MM.1S (cell line): ENCODE data around the gene SLC66A3.

Experiments used
- DNase-seq: peaks from one replicate; pipeline ENCODE4 v3.0.0-alpha.2; 2015
- H2AFZ ChIP-seq: fragments of 300-600 bp; sonication (generic); 2 replicates; pipeline ENCODE4 v1.6.0; 2016; ENCODE audit warnings: antibody characterized with exemption, low read length
- H3F3A ChIP-seq: fragments of 300-600 bp; sonication (generic); 2 replicates; pipeline ENCODE4 v1.6.1; 2016; ENCODE audit warnings: mild to moderate bottlenecking, antibody characterized with exemption, low read length, moderate library complexity, mixed read lengths; ENCODE audit not compliant: insufficient read depth
- H3K27ac ChIP-seq: fragments of 300-600 bp; sonication (generic); 2 replicates; pipeline ENCODE4 v1.5.1; 2016; ENCODE audit warnings: mild to moderate bottlenecking, low read length
- H3K27me3 ChIP-seq: fragments of 300-600 bp; sonication (generic); replicated peaks from 2 replicates; pipeline ENCODE4 v1.6.0; 2016; ENCODE audit warnings: low read length; ENCODE audit not compliant: insufficient read depth
- H3K36me3 ChIP-seq: fragments of 300-600 bp; sonication (generic); replicated peaks from 2 replicates; pipeline ENCODE4 v1.6.1; 2016; ENCODE audit warnings: mild to moderate bottlenecking, low read length, mixed read lengths; ENCODE audit not compliant: insufficient read depth
- H3K4me1 ChIP-seq: fragments of 300-600 bp; sonication (generic); 2 replicates; pipeline ENCODE4 v1.6.1; 2016; ENCODE audit warnings: low read length, mixed read lengths
- H3K4me2 ChIP-seq: fragments of 300-600 bp; sonication (generic); 2 replicates; pipeline ENCODE4 v1.6.0; 2016; ENCODE audit warnings: low read depth, low read length
- H3K4me3 ChIP-seq: fragments of 300-600 bp; sonication (generic); 2 replicates; pipeline ENCODE4 v1.5.1; 2016; ENCODE audit warnings: low read length, mixed read lengths
- H3K79me2 ChIP-seq: fragments of 300-600 bp; sonication (generic); 2 replicates; pipeline ENCODE4 v1.6.1; 2016; ENCODE audit warnings: mixed run types, low read length, mixed read lengths
- H3K9ac ChIP-seq: fragments of 300-600 bp; sonication (generic); 2 replicates; pipeline ENCODE4 v1.6.1; 2016; ENCODE audit warnings: low read length, mixed read lengths
- H3K9me2 ChIP-seq: fragments of 300-600 bp; sonication (generic); replicated peaks from 2 replicates; pipeline ENCODE4 v1.6.1; 2016; ENCODE audit warnings: mild to moderate bottlenecking, low read length, mixed read lengths; ENCODE audit not compliant: insufficient read depth
- H3K9me3 ChIP-seq: fragments of 300-600 bp; sonication (generic); replicated peaks from 2 replicates; pipeline ENCODE4 v1.6.1; 2016; ENCODE audit warnings: mild to moderate bottlenecking, low read length, mixed read lengths; ENCODE audit not compliant: insufficient read depth
- H4K20me1 ChIP-seq: fragments of 300-600 bp; sonication (generic); 2 replicates; pipeline ENCODE4 v1.6.1; 2016; ENCODE audit warnings: mild to moderate bottlenecking, low read length, moderate library complexity, mixed read lengths; ENCODE audit not compliant: insufficient read depth
- CTCF ChIP-seq: fragments of 300-600 bp; sonication (generic); IDR thresholded peaks from 2 replicates; pipeline ENCODE4 v1.5.1; 2016; ENCODE audit warnings: antibody characterized with exemption, low read length, mixed read lengths
- EZH2 ChIP-seq: fragments of 300-600 bp; sonication (generic); optimal IDR thresholded peaks from 2 replicates; pipeline ENCODE3; 2017; ENCODE audit warnings: low read depth, mild to moderate bottlenecking, antibody characterized with exemption, low read length, mixed read lengths
- EZH2phosphoT487 ChIP-seq: fragments of 300-600 bp; sonication (generic); IDR thresholded peaks from 2 replicates; pipeline ENCODE4 v1.6.1; 2018; ENCODE audit warnings: antibody characterized with exemption, low read length

The SLC66A3 gene

GRCh38 chr2:11179899-11180298 lies 24.6 kb downstream of the SLC66A3 start:
- peaks cover 19% of the 10 kb centered on the region for H3K4me1 ChIP-seq

GRCh38 chr2:11180653-11181052 lies 25.4 kb downstream of the SLC66A3 start:
- H3K27me3 ChIP-seq, result no peaks in the 10 kb centered on the region
- no peaks in the 10 kb centered on the region for H3K79me2 ChIP-seq
- H3K4me2 ChIP-seq, result no peak overlapping the region
- no peak for DNase-seq
- no peak overlapping the region for H2AFZ ChIP-seq
- no peaks in the 10 kb centered on the region for H3K9me3 ChIP-seq
- H3K4me1 ChIP-seq, result peaks cover 16% of the 10 kb centered on the region
- H3F3A ChIP-seq, result no peaks in the 10 kb centered on the region
- H3K9ac ChIP-seq, result no peak overlapping the region
- no peaks in the 10 kb centered on the region for H3K36me3 ChIP-seq
- TF ChIP-seq EZH2, result no peak
- H3K9me2 ChIP-seq, result no peaks in the 10 kb centered on the region
- no peaks in the 10 kb centered on the region for H4K20me1 ChIP-seq
- H3K4me3 ChIP-seq, result no peak overlapping the region; the same call in 1 of the 2 replicates
- H3K27ac ChIP-seq, result no peak overlapping the region

More at GRCh38 chr2:11179899-11180298, 24.6 kb downstream of the SLC66A3 start:
- no peak overlapping the region for H2AFZ ChIP-seq
- H3K4me2 ChIP-seq, result no peak overlapping the region
- H3K9me3 ChIP-seq, result no peaks in the 10 kb centered on the region
- H3F3A ChIP-seq, result no peaks in the 10 kb centered on the region
- H3K4me3 ChIP-seq, result no peak overlapping the region
- H3K27me3 ChIP-seq, result no peaks in the 10 kb centered on the region
- no peak overlapping the region for H3K27ac ChIP-seq
- no peaks in the 10 kb centered on the region for H4K20me1 ChIP-seq
- no peaks in the 10 kb centered on the region for H3K79me2 ChIP-seq
- H3K36me3 ChIP-seq, result no peaks in the 10 kb centered on the region
- DNase-seq, result no peak
- TF ChIP-seq EZH2phosphoT487, result no peak
- no peak overlapping the region for H3K9ac ChIP-seq
- no peaks in the 10 kb centered on the region for H3K9me2 ChIP-seq

GRCh38 chr2:11182951-11183350 lies 27.7 kb downstream of the SLC66A3 start:
- no peak overlapping the region for H3K4me3 ChIP-seq
- H4K20me1 ChIP-seq, result no peaks in the 10 kb centered on the region
- H2AFZ ChIP-seq, result no peak overlapping the region
- H3K9ac ChIP-seq, result no peak overlapping the region
- no peaks in the 10 kb centered on the region for H3K9me3 ChIP-seq
- no peaks in the 10 kb centered on the region for H3F3A ChIP-seq
- DNase-seq, result no peak
- TF ChIP-seq CTCF, result no peak
- no peak for TF ChIP-seq EZH2
- TF ChIP-seq EZH2phosphoT487, result no peak
- no peaks in the 10 kb centered on the region for H3K9me2 ChIP-seq
- no peaks in the 10 kb centered on the region for H3K27me3 ChIP-seq
- H3K79me2 ChIP-seq, result no peaks in the 10 kb centered on the region
- H3K36me3 ChIP-seq, result no peaks in the 10 kb centered on the region
- H3K4me1 ChIP-seq, result peaks cover 10% of the 10 kb centered on the region
- H3K4me2 ChIP-seq, result no peak overlapping the region
- no peak overlapping the region for H3K27ac ChIP-seq

- TF ChIP-seq EZH2phosphoT487, result no peak
- no peak for TF ChIP-seq CTCF
- no peak for TF ChIP-seq EZH2
- DNase-seq, result no peak
- no peaks in the 10 kb centered on the region for H3K9me3 ChIP-seq
Measured at GRCh38 chr2:11186145-11186544, 30.9 kb downstream of the SLC66A3 start.

More at GRCh38 chr2:11186145-11186544, 30.9 kb downstream of the SLC66A3 start:
- no peak overlapping the region for H2AFZ ChIP-seq
- no peaks in the 10 kb centered on the region for H3K36me3 ChIP-seq
- no peaks in the 10 kb centered on the region for H3K27me3 ChIP-seq
- no peaks in the 10 kb centered on the region for H4K20me1 ChIP-seq
- no peak overlapping the region for H3K4me3 ChIP-seq
- H3K79me2 ChIP-seq, result no peaks in the 10 kb centered on the region
- no peaks in the 10 kb centered on the region for H3F3A ChIP-seq
- no peaks in the 10 kb centered on the region for H3K9me2 ChIP-seq
- no peak overlapping the region for H3K4me2 ChIP-seq
- H3K9ac ChIP-seq, result no peak overlapping the region
- H3K27ac ChIP-seq, result no peak overlapping the region
- H3K4me1 ChIP-seq, result no peaks in the 10 kb centered on the region
